HG02981 (cell line): Measurements from ENCODE around the gene HAS3.
A peak's percentile ranks its signal among the peaks of the same experiment; 100 is the strongest.
"Not testable (repeated sequence)": the region's sequence is repeated elsewhere in the genome, so short reads cannot be mapped to it uniquely, and the experiment has no call there.

Experiments used
- ATAC-seq: cut with Tn5 transposase; IDR thresholded peaks from one replicate; pipeline ENCODE4 v1.9.1; 2021; ENCODE audit warnings: mild to moderate bottlenecking, moderate library complexity; ENCODE audit not compliant: unreplicated experiment

Gene HAS3

GRCh38 chr16:69115837-69116236 is 10.4 kb downstream of the HAS3 start:
- ATAC-seq: no peak

GRCh38 chr16:69116256-69116875 is 10.9 kb downstream of the HAS3 start:
- no peak for ATAC-seq

- no peak for ATAC-seq
Observed at GRCh38 chr16:69116906-69117305, 11.5 kb downstream of the HAS3 start.

- no peak for ATAC-seq
Observed at GRCh38 chr16:69118468-69118867, 13.0 kb downstream of the HAS3 start.

GRCh38 chr16:69118994-69119393 is 13.5 kb downstream of the HAS3 start:
- ATAC-seq: no peak

- ATAC-seq: no peak
Observed at GRCh38 chr16:69119536-69119935, 14.1 kb downstream of the HAS3 start.

- ATAC-seq: no peak
Observed at GRCh38 chr16:69120096-69120664, 14.7 kb downstream of the HAS3 start.

GRCh38 chr16:69123910-69124309 is 18.5 kb downstream of the HAS3 start:
- no peak for ATAC-seq

GRCh38 chr16:69124406-69124805 is 19.0 kb downstream of the HAS3 start:
- ATAC-seq: not testable (repeated sequence)

- ATAC-seq: not testable (repeated sequence)
Observed at GRCh38 chr16:69124961-69125360, 19.5 kb downstream of the HAS3 start.

- no peak for ATAC-seq
Observed at GRCh38 chr16:69126221-69126620, 20.8 kb downstream of the HAS3 start.

GRCh38 chr16:69126801-69127200 is 21.3 kb downstream of the HAS3 start:
- ATAC-seq: not testable (repeated sequence)

GRCh38 chr16:69127966-69128510 is 22.6 kb downstream of the HAS3 start:
- ATAC-seq: no peak

GRCh38 chr16:69130461-69130860 is 25.0 kb downstream of the HAS3 start:
- ATAC-seq: no peak

GRCh38 chr16:69131167-69131838 is 25.9 kb downstream of the HAS3 start:
- ATAC-seq: no peak

GRCh38 chr16:69131839-69132423 is 26.5 kb downstream of the HAS3 start:
- ATAC-seq: peak; percentile 33

GRCh38 chr16:69132424-69133252 is 27.2 kb downstream of the HAS3 start, which contains the start of the genes CHTF8 and UTP4:
TSS of gene CHTF8 (minus strand) at chr16:69132588. CDS start at chr16:69121458, 11,130 bp downstream.
TSS of gene UTP4 (plus strand) at chr16:69132649. CDS start at chr16:69133460, 811 bp downstream.
- peak; percentile 88 for ATAC-seq

- no peak for ATAC-seq
Observed at GRCh38 chr16:69133373-69133954, 28.0 kb downstream of the HAS3 start.

GRCh38 chr16:69138608-69139007 is 33.2 kb downstream of the HAS3 start:
- no peak for ATAC-seq

- ATAC-seq: not testable (repeated sequence)
Observed at GRCh38 chr16:69139464-69139863, 34.0 kb downstream of the HAS3 start.
